ENCODE data around the gene GFPT1.

The GFPT1 gene

GRCh38 chr2:69385443-69386151 is 1.4 kb downstream of the GFPT1 start:
- TF ChIP-seq CTCF (conservative IDR thresholded peaks at IDR 0.05; ENCODE audit: low read length) (no peak), EZH2phosphoT487 (IDR thresholded peaks at IDR 0.05; ENCODE audit: borderline replicate concordance) (no peak)
- Histone ChIP-seq H3K79me2 (ENCODE audit: insufficient read depth, low read length) (peaks cover 72% of the 10 kb centered on the region), H3K9me2 (replicated peaks; ENCODE audit: low read depth, low read length) (no peaks in the 10 kb centered on the region), H3K27me3 (ENCODE audit: insufficient read depth, low read length, poor library complexity, severe bottlenecking) (no peaks in the 10 kb centered on the region), H3K9ac (ENCODE audit: low read depth, low read length, poor library complexity, severe bottlenecking) (peak overlapping the region; percentile 90), H3K36me3 (ENCODE audit: insufficient read depth, low read length) (no peaks in the 10 kb centered on the region), H3K9me3 (ENCODE audit: insufficient read depth, low read depth, low read length) (no peaks in the 10 kb centered on the region), H3F3A (ENCODE audit: low read depth) (no peaks in the 10 kb centered on the region), H2AFZ (ENCODE audit: low read length) (no peak overlapping the region), H3K4me1 (ENCODE audit: insufficient read depth, low read length, poor library complexity, severe bottlenecking) (peaks cover 52% of the 10 kb centered on the region), H3K4me2 (ENCODE audit: low read depth, low read length, poor library complexity, severe bottlenecking) (peak overlapping the region; percentile 81), H4K20me1 (ENCODE audit: insufficient read depth, low read length, poor library complexity, severe bottlenecking) (peaks cover 52% of the 10 kb centered on the region), H3K4me3 (ENCODE audit: low read length, poor library complexity, severe bottlenecking) (peak overlapping the region; percentile 86)

GRCh38 chr2:69384618-69385081 is 2.4 kb downstream of the GFPT1 start:
- H3K27me3 ChIP-seq (ENCODE audit: insufficient read depth, low read length, poor library complexity, severe bottlenecking): no peaks in the 10 kb centered on the region
- peaks cover 61% of the 10 kb centered on the region for H4K20me1 ChIP-seq (ENCODE audit: insufficient read depth, low read length, poor library complexity, severe bottlenecking)

GRCh38 chr2:69383176-69383812 is 3.7 kb downstream of the GFPT1 start:
- Histone ChIP-seq H3F3A (ENCODE audit: low read depth) (no peaks in the 10 kb centered on the region), H3K27me3 (ENCODE audit: insufficient read depth, low read length, poor library complexity, severe bottlenecking) (no peaks in the 10 kb centered on the region), H3K9me2 (replicated peaks; ENCODE audit: low read depth, low read length) (no peaks in the 10 kb centered on the region), H3K36me3 (ENCODE audit: insufficient read depth, low read length) (no peaks in the 10 kb centered on the region), H3K9me3 (ENCODE audit: insufficient read depth, low read depth, low read length) (no peaks in the 10 kb centered on the region), H3K4me3 (ENCODE audit: low read length, poor library complexity, severe bottlenecking) (peak overlapping the region; percentile 86), H3K4me2 (ENCODE audit: low read depth, low read length, poor library complexity, severe bottlenecking) (peak overlapping the region; percentile 81), H3K79me2 (ENCODE audit: insufficient read depth, low read length) (peaks cover 94% of the 10 kb centered on the region), H3K4me1 (ENCODE audit: insufficient read depth, low read length, poor library complexity, severe bottlenecking) (peaks cover 49% of the 10 kb centered on the region), H3K9ac (ENCODE audit: low read depth, low read length, poor library complexity, severe bottlenecking) (peak overlapping the region; percentile 21), H4K20me1 (ENCODE audit: insufficient read depth, low read length, poor library complexity, severe bottlenecking) (peaks cover 72% of the 10 kb centered on the region), H2AFZ (ENCODE audit: low read length) (no peak overlapping the region)
- TF ChIP-seq CTCF (conservative IDR thresholded peaks at IDR 0.05; ENCODE audit: low read length) (no peak), EZH2phosphoT487 (IDR thresholded peaks at IDR 0.05; ENCODE audit: borderline replicate concordance) (no peak)

More at GRCh38 chr2:69384618-69385081, 2.4 kb downstream of the GFPT1 start:
- no peaks in the 10 kb centered on the region for H3K9me2 ChIP-seq (replicated peaks; ENCODE audit: low read depth, low read length)
- no peaks in the 10 kb centered on the region for H3K9me3 ChIP-seq (ENCODE audit: insufficient read depth, low read depth, low read length)
- no peaks in the 10 kb centered on the region for H3K36me3 ChIP-seq (ENCODE audit: insufficient read depth, low read length)
- H3F3A ChIP-seq (ENCODE audit: low read depth): no peaks in the 10 kb centered on the region
- TF ChIP-seq CTCF (conservative IDR thresholded peaks at IDR 0.05; ENCODE audit: low read length) (no peak), EZH2phosphoT487 (IDR thresholded peaks at IDR 0.05; ENCODE audit: borderline replicate concordance) (no peak)
- peak overlapping the region; percentile 86 for H3K4me3 ChIP-seq (ENCODE audit: low read length, poor library complexity, severe bottlenecking)
- H3K79me2 ChIP-seq (ENCODE audit: insufficient read depth, low read length): peaks cover 81% of the 10 kb centered on the region
- H3K4me1 ChIP-seq (ENCODE audit: insufficient read depth, low read length, poor library complexity, severe bottlenecking): peaks cover 52% of the 10 kb centered on the region
- no peak overlapping the region for H2AFZ ChIP-seq (ENCODE audit: low read length)
- peak overlapping the region; percentile 5 for H3K9ac ChIP-seq (ENCODE audit: low read depth, low read length, poor library complexity, severe bottlenecking)
- peak overlapping the region; percentile 81 for H3K4me2 ChIP-seq (ENCODE audit: low read depth, low read length, poor library complexity, severe bottlenecking)

All from Loucy (cell line).